HG03442 (cell line): ENCODE data around the gene TP53TG5.

ENCODE experiments used
- ATAC-seq: cut with Tn5 transposase; IDR thresholded peaks from one replicate; pipeline ENCODE4 v1.9.1; 2021; ENCODE audit warnings: mild to moderate bottlenecking, moderate library complexity; ENCODE audit not compliant: unreplicated experiment

TP53TG5 gene

DNA sequence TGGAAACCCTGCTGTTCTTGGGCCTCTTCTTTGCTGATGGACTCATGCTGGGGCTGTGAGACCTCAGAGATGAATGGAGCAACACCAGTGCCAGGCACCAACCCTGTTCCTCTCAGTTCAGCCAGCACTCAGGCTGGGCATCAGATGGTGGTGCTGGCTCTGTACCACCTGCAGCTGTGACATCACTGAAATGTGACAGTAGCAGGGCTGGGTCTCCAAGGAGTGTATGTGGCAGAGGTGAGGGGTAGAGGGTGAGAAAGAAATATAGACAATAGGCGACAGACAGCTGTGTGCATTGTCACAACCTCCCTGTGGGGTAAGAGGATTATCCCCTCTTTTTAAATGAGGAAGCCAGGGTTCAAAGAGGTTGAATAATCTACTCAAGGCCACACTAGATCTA lies at the start of gene TP53TG5:
Gene TP53TG5, minus strand, starts transcription at position 135 of the 400 bp plus-strand sequence. Its CDS starts 89 bp downstream, at position 46.
- ATAC-seq = no peak

DNA sequence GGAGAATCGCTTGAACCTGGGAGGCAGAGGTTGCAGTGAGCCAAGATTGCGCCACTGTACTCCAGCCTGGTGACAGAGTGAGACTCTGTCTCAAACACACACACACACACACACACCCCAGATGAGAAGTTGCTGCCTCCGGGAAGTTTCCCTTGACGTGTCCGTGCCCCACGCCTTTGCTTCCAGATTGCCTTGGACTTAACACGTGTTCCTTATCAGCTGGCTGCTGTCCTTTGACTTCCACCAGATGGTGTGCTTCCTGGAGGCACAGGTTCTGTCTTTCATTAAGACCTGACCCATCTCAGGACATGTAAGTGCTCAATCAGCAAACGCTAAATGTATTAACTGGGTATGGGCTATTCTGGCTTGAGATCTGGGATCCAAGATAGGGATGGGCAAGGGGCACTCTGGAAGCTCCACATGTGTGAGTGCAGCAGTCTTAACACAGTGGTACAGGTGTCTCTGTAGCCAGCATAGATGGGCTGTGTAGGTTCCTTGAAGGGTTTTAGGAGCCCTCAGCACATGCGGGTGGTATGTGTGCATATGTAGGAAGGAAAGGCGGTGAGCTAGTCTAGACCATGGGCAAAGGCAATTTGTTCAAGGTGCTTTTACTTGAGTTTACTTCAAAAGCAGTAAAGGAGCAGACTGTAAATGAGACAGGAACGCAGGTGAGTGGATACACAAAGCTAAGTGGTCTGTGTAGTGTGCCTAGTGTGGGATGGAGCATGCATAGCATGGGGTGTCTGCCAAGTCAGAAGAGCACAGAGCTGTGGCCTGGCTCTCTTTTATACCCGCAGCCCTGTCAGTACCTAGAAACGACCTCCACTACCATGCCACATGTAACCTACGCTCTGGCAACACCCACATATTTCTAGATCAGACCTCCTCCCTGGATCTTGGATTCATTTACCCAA lies 49.4 kb upstream of the TP53TG5 start:
- no peak for ATAC-seq

DNA sequence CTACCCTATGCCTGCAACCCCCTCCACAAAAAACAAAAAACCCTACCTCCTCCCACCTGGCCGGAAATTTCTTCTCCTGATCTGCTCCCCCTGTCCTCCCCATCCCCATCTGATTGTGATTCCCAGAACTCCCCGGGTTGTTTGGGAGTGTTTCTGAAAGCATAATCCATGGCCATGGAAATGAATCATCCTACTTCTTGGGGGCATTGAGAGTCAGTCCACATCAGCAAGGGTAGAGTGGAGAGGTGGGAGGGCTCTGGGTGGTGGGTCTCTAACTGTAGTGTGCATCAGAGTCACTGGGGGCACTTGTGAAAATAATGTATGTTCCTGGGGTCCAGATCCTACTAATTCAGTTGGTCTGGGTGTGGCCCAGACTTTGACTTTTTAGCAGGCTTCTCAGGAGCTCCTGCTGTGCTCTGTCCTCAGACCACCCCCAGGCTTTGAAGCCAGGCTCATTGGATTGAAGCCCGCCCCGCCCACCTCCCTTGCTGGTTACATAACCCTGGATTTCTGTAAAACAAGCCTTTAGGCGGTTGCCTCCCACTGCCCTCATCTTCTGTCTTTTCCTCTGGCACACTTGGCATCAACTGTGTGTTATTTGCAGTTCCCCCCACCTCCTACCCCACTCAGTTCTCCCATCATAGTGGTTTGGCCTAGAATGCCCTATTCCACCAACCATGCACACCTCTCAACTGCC lies 48.3 kb upstream of the TP53TG5 start:
- no peak for ATAC-seq

DNA sequence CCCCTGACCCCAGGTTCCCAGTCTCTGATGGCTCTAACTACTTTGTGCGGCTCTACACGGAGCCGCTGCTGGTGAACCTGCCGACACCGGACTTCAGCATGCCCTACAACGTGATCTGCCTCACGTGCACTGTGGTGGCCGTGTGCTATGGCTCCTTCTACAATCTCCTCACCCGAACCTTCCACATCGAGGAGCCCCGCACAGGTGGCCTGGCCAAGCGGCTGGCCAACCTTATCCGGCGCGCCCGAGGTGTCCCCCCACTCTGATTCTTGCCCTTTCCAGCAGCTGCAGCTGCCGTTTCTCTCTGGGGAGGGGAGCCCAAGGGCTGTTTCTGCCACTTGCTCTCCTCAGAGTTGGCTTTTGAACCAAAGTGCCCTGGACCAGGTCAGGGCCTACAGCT lies 47.4 kb upstream of the TP53TG5 start:
- no peak for ATAC-seq

DNA sequence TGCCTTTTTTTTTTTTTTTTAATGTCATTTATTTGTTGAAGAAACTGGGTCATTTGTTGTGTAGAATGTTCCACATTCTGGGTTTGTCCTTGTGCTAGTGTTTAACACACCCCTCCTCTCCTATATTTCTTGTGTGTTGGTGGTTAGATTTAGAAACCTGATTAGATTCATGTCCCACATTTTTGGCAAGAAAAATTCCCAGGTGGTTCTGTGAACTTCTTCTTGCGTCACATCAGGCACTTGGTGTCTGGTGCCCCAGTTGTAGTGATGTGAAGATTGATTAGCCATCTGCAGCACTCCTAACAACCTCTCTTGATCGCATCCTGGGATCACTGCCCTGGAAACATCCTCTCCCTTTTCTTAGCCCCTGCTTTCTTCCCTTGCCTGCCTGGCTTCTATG lies 45.6 kb upstream of the TP53TG5 start:
- ATAC-seq = no peak

DNA sequence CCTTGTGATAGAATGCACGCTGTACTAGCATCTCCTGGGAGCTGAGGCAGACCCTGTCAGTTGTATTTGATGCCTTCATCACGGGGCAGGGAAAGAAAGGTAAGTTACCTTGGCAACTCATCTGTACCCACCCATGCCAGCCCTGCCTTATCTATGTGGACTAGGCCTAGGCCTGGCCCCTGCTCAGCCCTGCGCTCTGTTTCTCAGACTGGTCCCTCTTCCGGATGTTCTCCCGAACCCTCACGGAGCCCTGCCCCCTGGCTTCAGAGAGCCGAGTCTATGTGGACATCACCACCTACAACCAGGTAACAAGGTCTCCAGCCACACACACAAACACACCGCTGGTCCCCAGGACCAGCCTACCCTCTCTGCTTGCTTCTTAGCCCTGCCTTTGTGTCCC lies 42.0 kb upstream of the TP53TG5 start:
- no peak for ATAC-seq

DNA sequence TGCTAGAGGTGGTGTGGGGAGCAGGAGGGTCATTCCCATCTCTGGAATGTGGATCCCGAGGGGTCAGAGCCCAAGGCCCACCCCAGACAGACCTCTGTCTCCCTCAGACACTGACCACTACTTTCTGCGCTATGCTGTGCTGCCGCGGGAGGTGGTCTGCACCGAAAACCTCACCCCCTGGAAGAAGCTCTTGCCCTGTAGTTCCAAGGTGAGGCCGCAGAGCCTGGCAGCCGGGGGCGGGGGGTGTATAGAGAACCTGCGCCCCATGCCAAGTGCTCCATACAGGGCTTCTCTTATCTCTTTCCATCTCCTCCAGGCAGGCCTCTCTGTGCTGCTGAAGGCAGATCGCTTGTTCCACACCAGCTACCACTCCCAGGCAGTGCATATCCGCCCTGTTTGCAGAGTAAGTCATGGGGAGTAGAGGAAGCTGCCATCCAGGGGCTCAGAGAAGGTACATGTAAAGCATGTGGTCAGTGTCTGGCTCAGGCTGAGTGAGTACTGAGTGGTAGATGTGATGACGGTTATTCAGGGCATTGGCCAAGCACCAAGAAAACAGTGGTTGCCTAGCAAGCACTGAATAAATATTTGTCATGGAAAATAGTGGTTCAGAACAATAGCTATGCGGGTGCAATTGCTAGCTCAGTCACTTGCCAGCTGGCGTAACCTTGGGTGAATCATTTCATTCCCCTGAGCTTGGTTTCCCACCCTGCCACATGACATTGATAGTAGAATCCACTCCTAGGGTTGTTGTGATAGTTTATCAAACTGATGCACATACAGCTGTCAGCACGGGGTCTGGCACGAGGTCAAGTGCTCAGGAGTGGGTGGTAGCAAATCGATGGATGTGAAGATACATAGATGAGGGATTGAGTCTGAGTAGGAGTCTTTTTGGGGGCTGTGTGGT lies 41.3 kb upstream of the TP53TG5 start:
- ATAC-seq = peak; percentile 82

DNA sequence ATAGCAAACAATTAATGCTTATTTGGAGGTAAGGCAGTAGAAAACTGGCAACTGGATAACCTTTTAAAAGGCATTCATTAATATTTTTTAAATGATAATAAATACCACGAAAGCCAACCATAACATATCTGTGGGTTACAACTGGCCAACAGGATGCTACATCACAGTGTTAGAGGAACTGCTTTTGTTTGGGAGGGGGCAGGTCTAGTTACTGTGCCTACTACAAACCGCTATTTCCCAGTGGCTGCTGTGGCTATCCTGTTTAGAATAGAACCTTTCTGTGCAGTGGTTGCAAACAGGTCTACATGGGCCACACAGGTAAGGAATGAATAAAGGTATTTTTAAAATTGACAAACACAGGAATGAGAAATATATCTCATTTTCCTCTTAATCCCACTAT lies 38.8 kb upstream of the TP53TG5 start:
- no peak for ATAC-seq

DNA sequence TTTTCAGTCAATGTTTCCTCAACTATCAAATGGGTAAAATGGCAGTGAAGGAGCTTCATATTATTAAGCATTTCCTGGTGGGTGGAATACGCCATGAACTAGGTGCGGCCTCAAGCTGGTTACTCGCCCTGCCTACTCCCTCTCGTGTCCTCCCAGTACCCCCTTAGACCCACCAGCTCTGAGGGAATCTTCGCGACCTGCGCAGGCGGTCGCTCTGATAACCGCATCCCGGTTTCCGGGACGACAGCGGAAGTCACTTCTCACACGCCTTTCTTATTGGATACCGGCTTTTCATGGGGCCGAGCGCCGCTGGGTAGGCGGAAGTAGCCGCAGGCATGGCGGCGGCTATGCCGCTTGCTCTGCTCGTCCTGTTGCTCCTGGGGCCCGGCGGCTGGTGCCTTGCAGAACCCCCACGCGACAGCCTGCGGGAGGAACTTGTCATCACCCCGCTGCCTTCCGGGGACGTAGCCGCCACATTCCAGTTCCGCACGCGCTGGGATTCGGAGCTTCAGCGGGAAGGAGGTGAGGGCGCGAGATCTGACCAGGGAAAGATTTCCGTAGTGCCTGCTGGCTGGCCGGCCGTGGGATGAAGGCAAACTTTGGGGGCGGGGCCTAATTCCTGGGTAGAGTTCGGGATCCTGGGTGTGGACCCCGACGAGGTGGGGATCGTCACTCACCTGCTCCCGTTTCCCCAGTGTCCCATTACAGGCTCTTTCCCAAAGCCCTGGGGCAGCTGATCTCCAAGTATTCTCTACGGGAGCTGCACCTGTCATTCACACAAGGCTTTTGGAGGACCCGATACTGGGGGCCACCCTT lies 37.9 kb upstream of the TP53TG5 start, which contains the start of gene PIGT:
Gene PIGT, plus strand, starts transcription at position 320 of the 816 bp plus-strand sequence. Its CDS starts 16 bp downstream, at position 336.
- ATAC-seq = peak; percentile 49

DNA sequence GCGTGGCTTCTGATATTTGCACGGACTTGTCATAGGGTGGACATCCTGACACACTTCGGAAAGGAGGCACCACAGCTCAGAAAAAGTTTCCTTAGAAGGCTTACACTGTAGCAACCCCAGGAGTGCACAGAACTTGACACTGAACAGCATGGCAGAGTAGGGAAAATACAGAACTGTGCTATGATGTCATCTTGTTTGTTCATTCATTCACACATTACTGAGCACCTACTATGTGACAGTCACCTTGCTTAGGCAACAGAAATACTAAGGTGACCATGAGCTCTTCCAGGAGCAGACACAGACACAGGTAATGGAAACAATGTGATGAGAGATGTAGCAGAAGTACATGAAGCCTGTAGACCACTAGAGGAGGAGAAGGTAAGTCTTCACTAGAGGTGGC lies 35.4 kb upstream of the TP53TG5 start:
- ATAC-seq = no peak

DNA sequence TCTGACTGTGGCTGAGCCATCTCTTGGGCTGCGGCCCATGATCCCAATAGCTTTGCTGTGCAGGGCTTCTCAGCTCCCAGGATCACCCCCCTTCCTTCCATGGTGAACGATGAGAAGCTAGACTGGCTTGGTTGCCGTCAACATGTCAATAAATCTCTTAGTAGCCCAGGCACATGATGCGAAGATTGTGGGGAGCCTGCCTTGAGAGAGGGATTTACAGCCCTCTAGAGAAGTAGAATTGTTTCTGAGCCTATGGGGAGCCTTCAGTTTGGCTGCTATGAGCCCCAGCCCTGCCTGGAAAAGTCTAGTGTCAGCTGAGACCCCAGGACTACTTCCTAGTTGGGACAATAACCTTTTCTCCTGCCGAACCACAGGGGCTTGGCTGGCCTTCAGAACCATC lies 34.5 kb upstream of the TP53TG5 start:
- no peak for ATAC-seq

DNA sequence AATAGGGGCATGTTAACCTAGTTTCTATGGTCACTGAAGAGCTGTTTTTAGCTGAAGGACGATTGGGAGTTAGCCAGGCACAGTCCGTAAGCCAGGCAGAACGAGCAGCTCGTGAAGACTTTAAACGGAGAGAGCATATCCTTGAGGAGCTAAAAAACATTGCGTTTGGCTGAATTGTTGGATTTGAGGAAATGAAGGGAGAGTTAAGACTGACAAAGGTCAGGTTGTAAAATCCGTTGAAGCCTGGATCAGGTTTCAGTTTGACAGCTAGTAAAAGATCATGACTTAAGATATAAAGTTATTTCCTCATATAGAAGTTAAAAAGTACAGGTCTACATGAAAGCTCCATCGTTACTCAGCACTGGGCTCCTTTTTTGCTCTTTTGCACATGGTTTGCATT lies 32.8 kb upstream of the TP53TG5 start:
- no peak for ATAC-seq

DNA sequence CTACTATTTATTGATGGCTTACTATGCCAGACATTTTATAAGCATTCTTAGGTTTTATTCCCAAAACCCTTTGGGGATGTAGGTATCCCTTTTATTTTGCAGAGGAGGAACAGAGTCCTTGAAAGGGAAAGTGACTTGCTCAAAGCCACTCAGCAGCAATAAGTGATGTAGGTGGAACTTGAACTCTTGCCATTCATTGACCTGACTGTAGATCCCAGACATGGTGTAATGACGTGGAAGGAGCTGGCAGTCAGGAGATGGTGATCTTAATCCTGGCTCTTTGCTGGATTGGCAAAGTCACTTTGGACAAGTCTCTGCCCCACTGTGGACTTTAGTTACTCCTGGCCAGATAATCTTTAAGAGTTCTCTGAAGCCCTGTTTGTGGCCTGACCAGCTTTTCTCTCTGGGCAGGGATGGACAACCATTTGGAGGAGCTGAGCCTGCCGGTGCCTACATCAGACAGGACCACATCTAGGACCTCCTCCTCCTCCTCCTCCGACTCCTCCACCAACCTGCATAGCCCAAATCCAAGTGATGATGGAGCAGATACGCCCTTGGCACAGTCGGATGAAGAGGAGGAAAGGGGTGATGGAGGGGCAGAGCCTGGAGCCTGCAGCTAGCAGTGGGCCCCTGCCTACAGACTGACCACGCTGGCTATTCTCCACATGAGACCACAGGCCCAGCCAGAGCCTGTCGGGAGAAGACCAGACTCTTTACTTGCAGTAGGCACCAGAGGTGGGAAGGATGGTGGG lies 31.6 kb upstream of the TP53TG5 start:
- ATAC-seq = no peak

DNA sequence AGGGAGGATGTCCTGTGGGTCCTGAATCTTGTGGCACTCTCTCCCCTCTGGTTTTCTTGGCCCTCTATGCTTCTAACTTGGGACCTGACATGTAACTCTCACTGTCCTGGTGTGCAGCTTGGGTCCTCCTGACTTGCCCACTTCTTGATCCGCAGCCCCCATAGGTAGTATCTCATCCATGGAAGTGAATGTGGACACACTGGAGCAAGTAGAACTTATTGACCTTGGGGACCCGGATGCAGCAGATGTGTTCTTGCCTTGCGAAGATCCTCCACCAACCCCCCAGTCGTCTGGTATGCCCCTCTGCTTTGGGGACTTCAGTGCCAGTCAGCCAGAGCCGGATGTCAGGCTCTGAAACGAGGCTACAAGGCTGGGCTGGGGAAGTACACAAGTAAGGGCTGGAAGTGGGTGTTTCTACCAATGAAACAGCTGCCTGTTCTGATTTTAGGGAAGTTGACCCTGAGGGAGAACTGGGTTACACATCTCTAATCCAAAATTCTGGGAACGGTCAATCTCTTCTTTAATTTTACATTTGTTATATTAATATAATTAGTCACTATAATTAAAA lies 30.6 kb upstream of the TP53TG5 start:
- ATAC-seq = no peak

DNA sequence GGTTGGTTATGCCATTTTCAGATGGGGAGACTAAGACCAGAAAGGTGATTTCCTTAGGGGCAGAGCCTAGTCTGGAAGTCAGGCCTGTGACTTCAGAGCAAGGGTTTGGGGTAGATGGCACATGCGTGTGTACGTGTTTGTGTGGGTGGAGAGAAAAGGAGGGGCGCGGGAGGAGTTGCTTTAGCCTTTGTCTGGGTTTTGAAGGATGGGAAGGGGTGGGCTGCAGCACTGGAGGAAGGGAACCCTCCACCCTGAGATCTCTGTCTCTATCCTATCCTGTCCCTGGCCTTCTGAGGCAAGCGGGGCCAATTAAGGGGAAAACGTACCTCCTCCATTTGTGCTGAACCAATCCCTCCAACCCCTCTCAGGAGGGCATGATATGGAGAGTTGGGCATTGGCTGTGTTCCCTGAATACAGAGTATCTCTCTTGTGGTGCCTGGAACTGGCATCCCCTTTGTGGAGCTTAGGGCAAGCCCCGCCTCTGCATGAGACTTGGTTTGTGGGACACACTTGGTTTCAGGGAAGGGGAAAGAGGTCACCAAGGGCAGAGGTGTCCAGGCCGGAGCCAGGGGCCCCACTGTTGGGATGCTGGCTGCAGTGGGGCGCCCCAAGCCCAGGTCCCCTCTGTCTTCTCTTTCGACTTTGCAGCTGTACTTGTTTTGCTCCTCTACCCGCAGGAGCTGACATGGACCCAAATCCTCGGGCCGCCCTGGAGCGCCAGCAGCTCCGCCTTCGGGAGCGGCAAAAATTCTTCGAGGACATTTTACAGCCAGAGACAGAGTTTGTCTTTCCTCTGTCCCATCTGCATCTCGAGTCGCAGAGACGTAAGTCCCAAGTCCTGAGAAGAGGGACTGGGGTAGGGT lies 29.9 kb upstream of the TP53TG5 start, which contains the start of gene DBNDD2:
Gene DBNDD2, plus strand, starts transcription at position 507 of the 863 bp plus-strand sequence. Its CDS starts 179 bp downstream, at position 686.
- ATAC-seq = no peak

DNA sequence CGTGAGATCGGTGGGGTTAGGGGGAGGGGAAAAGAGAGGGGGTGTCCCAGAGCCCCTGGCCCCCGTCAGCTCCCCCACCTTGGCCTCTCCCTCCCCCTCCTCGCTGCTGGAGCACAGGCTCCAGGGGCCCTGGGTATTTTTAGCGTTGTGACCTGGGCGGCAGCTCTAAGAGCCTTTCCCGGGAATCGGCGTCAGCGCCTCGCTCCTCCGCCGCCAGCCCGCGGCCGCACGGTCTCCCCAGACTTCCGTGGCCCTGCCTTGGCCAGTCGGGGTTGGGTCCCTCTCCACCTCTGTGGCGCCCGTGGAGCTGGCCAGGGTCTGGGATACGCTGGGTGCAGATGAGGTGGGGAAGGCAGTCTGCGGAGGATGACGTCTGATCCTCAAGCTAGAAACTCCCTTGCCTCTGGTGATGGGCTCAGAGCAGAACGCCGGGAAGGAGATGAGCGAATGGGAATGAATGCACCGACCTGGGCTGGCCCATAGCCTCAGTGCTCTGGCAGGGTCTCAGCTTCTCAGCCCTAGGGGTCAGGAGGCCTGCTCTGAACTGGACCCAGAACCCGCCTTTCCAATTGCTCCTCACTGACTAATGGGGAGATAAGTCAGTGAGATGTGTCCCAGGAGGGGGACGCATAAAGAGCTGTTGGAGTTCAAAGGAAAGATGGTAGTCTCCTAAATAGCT lies 29.1 kb upstream of the TP53TG5 start:
- no peak for ATAC-seq

DNA sequence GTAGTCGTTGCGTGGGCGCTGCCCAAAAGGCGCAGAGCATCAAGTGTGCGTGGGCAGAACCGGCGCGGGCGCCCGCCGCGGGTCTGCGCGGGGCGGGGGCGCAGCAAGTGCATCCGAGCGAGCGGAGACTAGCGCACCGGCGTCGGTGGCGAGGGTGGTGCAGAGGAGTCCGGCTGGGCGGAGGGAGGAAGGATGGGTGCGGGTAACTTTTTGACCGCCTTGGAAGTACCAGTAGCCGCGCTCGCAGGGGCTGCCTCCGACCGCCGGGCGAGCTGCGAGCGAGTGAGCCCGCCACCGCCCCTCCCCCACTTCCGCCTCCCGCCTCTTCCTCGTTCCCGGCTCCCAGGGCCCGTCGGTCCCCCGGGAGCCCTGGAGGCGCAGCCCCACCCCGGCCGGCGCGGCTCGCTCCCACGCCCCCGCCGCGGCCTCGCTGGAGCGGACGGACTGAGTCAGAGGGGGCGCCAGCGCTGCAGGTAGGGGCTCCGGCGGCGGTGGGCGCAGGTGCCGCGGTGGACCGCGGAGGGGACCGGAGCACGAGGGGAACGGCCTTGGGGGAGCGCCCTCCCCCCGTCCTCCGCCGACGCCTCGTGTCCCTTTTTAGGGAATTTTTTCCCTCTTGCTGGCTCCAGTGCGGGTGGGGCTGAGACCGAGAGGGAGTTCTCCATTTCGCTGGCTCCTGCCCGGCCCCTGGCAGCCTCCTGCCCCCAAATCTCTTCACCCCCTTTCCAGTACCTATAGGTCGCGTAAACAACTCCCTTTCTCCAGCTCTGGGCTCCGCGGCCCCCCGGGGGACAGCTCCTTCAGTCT lies 28.3 kb upstream of the TP53TG5 start:
- no peak for ATAC-seq
